Measurements from ENCODE around the gene SH3PXD2B. TPM values are rescaled to one million over a fixed set of nuclear protein-coding genes. Genes with fewer than 3 reads are reported as not detected.

The SH3PXD2B gene
- polyA plus RNA-seq, 3 donors: 0.19 to 0.77 (median 0.31) TPM

DNA sequence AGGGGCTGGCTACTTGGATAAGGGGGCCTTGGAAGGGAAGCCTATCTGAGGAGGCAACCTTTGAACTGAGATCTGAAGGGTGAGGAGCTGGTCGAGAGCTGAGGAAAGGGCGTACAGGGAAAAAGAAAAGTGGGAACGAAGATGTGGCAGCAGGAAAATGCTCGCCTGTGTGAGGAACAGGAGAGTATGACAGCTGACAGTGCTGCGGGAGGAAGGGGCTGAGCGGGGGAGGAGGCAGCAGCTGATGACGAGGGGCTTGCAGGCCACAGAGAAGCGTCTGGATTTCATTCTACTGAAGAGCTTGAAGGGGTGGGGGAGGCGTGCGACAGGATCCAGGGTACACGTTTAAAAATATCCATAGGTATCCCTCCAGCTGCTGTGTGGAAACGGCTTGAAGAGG lies 28.9 kb downstream of the SH3PXD2B start:
- H4K20me1 ChIP-seq (ENCODE audit: insufficient read depth, low read length): no peaks in the 10 kb centered on the region
- peaks cover 3 to 18% of the 10 kb centered on the region in 2 donors for H3K27me3 ChIP-seq (ENCODE audit: control insufficient read depth in 2 of 2, insufficient read depth in 2 of 2, low read length in 2 of 2)
- no peak overlapping the region for H3K27ac Mint-ChIP-seq
- H3K9me3 ChIP-seq (replicated peaks in 1 of 2; ENCODE audit: control insufficient read depth in 1 of 2, insufficient read depth in 1 of 2, low read length in 2 of 2): no peaks in the 10 kb centered on the region
- peak overlapping the region in 1 of 2 donors; percentile 5 for H3K4me3 Mint-ChIP-seq
- 84% methylated on average over 12 of the region's 12 CpGs for WGBS (ENCODE audit: insufficient coverage)
- H3K27me3 Mint-ChIP-seq (ENCODE audit: low read depth in 3 of 3): peaks cover 15 to 30% (median 28%) of the 10 kb centered on the region in 3 donors
- no peak overlapping the region for H3K4me3 ChIP-seq (replicated peaks in 1 of 3; ENCODE audit: low read depth in 2 of 3, low read length in 3 of 3)
- H3K4me1 ChIP-seq (ENCODE audit: control insufficient read depth in 1 of 2, insufficient read depth in 2 of 2, low read length in 2 of 2): peaks cover 27 to 32% of the 10 kb centered on the region in 2 donors
- no peak overlapping the region for H3K9ac ChIP-seq (ENCODE audit: insufficient read depth, low read length, poor library complexity, severe bottlenecking)
- peaks cover 35% of the 10 kb centered on the region for H3K4me1 Mint-ChIP-seq
- H3K79me2 ChIP-seq (ENCODE audit: insufficient read depth, low read length): no peaks in the 10 kb centered on the region
- intact Hi-C loops (cut with micrococcal nuclease): no loop called here
- DNase-seq: no peak
- peaks cover 0 to 2% of the 10 kb centered on the region in 2 donors for H3K36me3 Mint-ChIP-seq
- H3K9me3 Mint-ChIP-seq: peaks cover 0 to 2% (median 0%) of the 10 kb centered on the region in 7 donors
- no peak overlapping the region for H2AFZ ChIP-seq (ENCODE audit: insufficient read depth, low read depth, low read length, poor library complexity, severe bottlenecking)
- H3K36me3 ChIP-seq (replicated peaks in 1 of 2; ENCODE audit: control insufficient read depth in 1 of 2, insufficient read depth in 2 of 2, low read length in 2 of 2): no peaks in the 10 kb centered on the region
- no peak overlapping the region for H3K4me2 ChIP-seq (replicated peaks; ENCODE audit: extremely low read depth, low read length, poor library complexity, severe bottlenecking)
- TF ChIP-seq, protein P1, sequence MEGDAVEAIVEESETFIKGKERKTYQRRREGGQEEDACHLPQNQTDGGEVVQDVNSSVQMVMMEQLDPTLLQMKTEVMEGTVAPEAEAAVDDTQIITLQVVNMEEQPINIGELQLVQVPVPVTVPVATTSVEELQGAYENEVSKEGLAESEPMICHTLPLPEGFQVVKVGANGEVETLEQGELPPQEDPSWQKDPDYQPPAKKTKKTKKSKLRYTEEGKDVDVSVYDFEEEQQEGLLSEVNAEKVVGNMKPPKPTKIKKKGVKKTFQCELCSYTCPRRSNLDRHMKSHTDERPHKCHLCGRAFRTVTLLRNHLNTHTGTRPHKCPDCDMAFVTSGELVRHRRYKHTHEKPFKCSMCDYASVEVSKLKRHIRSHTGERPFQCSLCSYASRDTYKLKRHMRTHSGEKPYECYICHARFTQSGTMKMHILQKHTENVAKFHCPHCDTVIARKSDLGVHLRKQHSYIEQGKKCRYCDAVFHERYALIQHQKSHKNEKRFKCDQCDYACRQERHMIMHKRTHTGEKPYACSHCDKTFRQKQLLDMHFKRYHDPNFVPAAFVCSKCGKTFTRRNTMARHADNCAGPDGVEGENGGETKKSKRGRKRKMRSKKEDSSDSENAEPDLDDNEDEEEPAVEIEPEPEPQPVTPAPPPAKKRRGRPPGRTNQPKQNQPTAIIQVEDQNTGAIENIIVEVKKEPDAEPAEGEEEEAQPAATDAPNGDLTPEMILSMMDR (IDR thresholded peaks at IDR 0.05): no peak
- H3K27ac ChIP-seq (ENCODE audit: low read depth in 1 of 2, low read length in 2 of 2): no peak overlapping the region

DNA sequence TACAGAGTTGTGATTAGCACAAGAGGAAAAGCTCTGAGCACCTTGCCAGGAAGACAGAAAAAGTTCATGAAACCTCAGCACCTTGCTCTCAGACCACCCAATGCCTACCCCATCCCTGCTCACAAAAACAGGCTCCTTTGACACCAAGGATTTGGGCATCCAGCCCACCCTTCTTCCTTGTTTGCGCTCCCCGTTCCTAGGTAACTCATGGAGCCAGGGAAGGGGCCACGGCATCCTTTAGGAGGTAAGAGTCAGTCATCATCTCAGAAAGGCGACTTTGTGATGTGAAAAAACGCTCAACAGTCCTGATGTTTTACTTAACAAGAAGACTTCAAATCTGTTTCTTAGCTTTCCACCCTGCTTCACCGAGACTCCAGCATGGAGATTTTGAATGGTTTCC lies 29.5 kb downstream of the SH3PXD2B start:
- Histone ChIP-seq H3K36me3 (replicated peaks in 1 of 2; ENCODE audit: control insufficient read depth in 1 of 2, insufficient read depth in 2 of 2, low read length in 2 of 2) (no peaks in the 10 kb centered on the region), H3K4me1 (ENCODE audit: control insufficient read depth in 1 of 2, insufficient read depth in 2 of 2, low read length in 2 of 2) (peaks cover 28 to 32% of the 10 kb centered on the region in 2 donors), H4K20me1 (ENCODE audit: insufficient read depth, low read length) (no peaks in the 10 kb centered on the region), H3K79me2 (ENCODE audit: insufficient read depth, low read length) (no peaks in the 10 kb centered on the region), H2AFZ (ENCODE audit: insufficient read depth, low read depth, low read length, poor library complexity, severe bottlenecking) (no peak overlapping the region), H3K9me3 (replicated peaks in 1 of 2; ENCODE audit: control insufficient read depth in 1 of 2, insufficient read depth in 1 of 2, low read length in 2 of 2) (no peaks in the 10 kb centered on the region), H3K27me3 (ENCODE audit: control insufficient read depth in 2 of 2, insufficient read depth in 2 of 2, low read length in 2 of 2) (peaks cover 3 to 18% of the 10 kb centered on the region in 2 donors), H3K4me3 (replicated peaks in 1 of 3; ENCODE audit: low read depth in 2 of 3, low read length in 3 of 3) (no peak overlapping the region), H3K4me2 (replicated peaks; ENCODE audit: extremely low read depth, low read length, poor library complexity, severe bottlenecking) (no peak overlapping the region), H3K27ac (ENCODE audit: low read depth in 1 of 2, low read length in 2 of 2) (no peak overlapping the region), H3K9ac (ENCODE audit: insufficient read depth, low read length, poor library complexity, severe bottlenecking) (no peak overlapping the region)
- intact Hi-C loops (cut with micrococcal nuclease): loop anchor here in 1 of 2 donors (5.0 kb wide), 1 partner anchor 32 kb away; no protein-coding TSS in a partner anchor
- H3K9me3 Mint-ChIP-seq: peaks cover 0 to 2% (median 0%) of the 10 kb centered on the region in 7 donors
- DNase-seq: no peak
- no peak overlapping the region for H3K4me3 Mint-ChIP-seq
- peaks cover 36% of the 10 kb centered on the region for H3K4me1 Mint-ChIP-seq
- H3K27me3 Mint-ChIP-seq (ENCODE audit: low read depth in 3 of 3): peaks cover 15 to 27% (median 24%) of the 10 kb centered on the region in 3 donors
- H3K36me3 Mint-ChIP-seq: peaks cover 0 to 2% of the 10 kb centered on the region in 2 donors
- TF ChIP-seq, protein P1 (IDR thresholded peaks at IDR 0.05): no peak
- H3K27ac Mint-ChIP-seq: no peak overlapping the region
- 100% methylated on average over 5 of the region's 6 CpGs for WGBS (ENCODE audit: insufficient coverage)

Data from CD14-positive monocyte (primary cell).